ENCODE results near the gene TSC22D4.
"Not testable (repeated sequence)": the region's sequence is repeated elsewhere in the genome, so short reads cannot be mapped to it uniquely, and the experiment has no call there.

TSC22D4 gene

GRCh38 chr7:100500743-100501142 lies 21.7 kb upstream of the TSC22D4 start:
- not testable (repeated sequence) for H3K9me3 ChIP-seq (ENCODE audit: insufficient read depth, low read depth, low read length); H3K79me2 ChIP-seq (ENCODE audit: control insufficient read depth, insufficient read depth, low read length, poor library complexity); H3K4me2 ChIP-seq (ENCODE audit: low read length); H4K8ac ChIP-seq (ENCODE audit: low read depth, low read length); H3K4ac ChIP-seq (ENCODE audit: low read depth, low read length); H4K91ac ChIP-seq (ENCODE audit: low read depth, low read length); H3K18ac ChIP-seq (ENCODE audit: low read length); H2BK120ac ChIP-seq (ENCODE audit: insufficient read depth, low read length, poor library complexity); H2AFZ ChIP-seq (ENCODE audit: insufficient read depth, low read length, poor library complexity); H2BK5ac ChIP-seq (ENCODE audit: low read depth, low read length, poor library complexity); H3K79me1 ChIP-seq (ENCODE audit: low read length); H3K9ac ChIP-seq (ENCODE audit: low read length); H3K14ac ChIP-seq (ENCODE audit: low read length); H3K36me3 ChIP-seq (ENCODE audit: control insufficient read depth in 1 of 2, insufficient read depth in 2 of 2, low read length in 2 of 2); H3K23ac ChIP-seq (ENCODE audit: low read length); H3K27ac ChIP-seq (ENCODE audit: low read depth, low read length); H2AK5ac ChIP-seq (ENCODE audit: low read length); H2BK12ac ChIP-seq (ENCODE audit: low read length); H3K4me1 ChIP-seq (ENCODE audit: control insufficient read depth in 1 of 2, insufficient read depth in 2 of 2, low read length in 2 of 2); H3K4me3 ChIP-seq (ENCODE audit: low read depth, low read length); H4K12ac ChIP-seq (ENCODE audit: low read depth, low read length); DNase-seq; H3K27me3 ChIP-seq (ENCODE audit: insufficient read depth, low read length)
- WGBS (ENCODE audit: extremely low coverage, insufficient coverage, insufficient read length): no CpG with 5 or more reads among the region's 2 CpGs

GRCh38 chr7:100496509-100496908 lies 17.5 kb upstream of the TSC22D4 start:
- no peak overlapping the region for H3K27ac ChIP-seq (ENCODE audit: low read depth, low read length)
- peaks cover 1% of the 10 kb centered on the region for H3K9me3 ChIP-seq (ENCODE audit: insufficient read depth, low read depth, low read length)
- H3K4me2 ChIP-seq (ENCODE audit: low read length): no peak overlapping the region
- peaks cover 3% of the 10 kb centered on the region for H3K27me3 ChIP-seq (ENCODE audit: insufficient read depth, low read length)
- no CpG with 5 or more reads among the region's 6 CpGs for WGBS (ENCODE audit: extremely low coverage, insufficient coverage, insufficient read length)
- H2BK12ac ChIP-seq (ENCODE audit: low read length): no peak overlapping the region
- no peak overlapping the region for H2BK5ac ChIP-seq (ENCODE audit: low read depth, low read length, poor library complexity)
- H3K14ac ChIP-seq (ENCODE audit: low read length): no peak overlapping the region
- H4K91ac ChIP-seq (ENCODE audit: low read depth, low read length): no peak overlapping the region
- H3K4me1 ChIP-seq (ENCODE audit: control insufficient read depth in 1 of 2, insufficient read depth in 2 of 2, low read length in 2 of 2): peaks cover 0 to 3% of the 10 kb centered on the region in 2 experiments
- H3K79me2 ChIP-seq (ENCODE audit: control insufficient read depth, insufficient read depth, low read length, poor library complexity): no peaks in the 10 kb centered on the region
- no peak overlapping the region for H2BK120ac ChIP-seq (ENCODE audit: insufficient read depth, low read length, poor library complexity)
- no peak overlapping the region for H3K4ac ChIP-seq (ENCODE audit: low read depth, low read length)
- no peak overlapping the region for H4K12ac ChIP-seq (ENCODE audit: low read depth, low read length)
- no peak overlapping the region for H3K18ac ChIP-seq (ENCODE audit: low read length)
- H3K23ac ChIP-seq (ENCODE audit: low read length): no peak overlapping the region
- no peak overlapping the region for H3K4me3 ChIP-seq (ENCODE audit: low read depth, low read length)
- no peak overlapping the region for H4K8ac ChIP-seq (ENCODE audit: low read depth, low read length)
- H3K79me1 ChIP-seq (ENCODE audit: low read length): peaks cover 1% of the 10 kb centered on the region
- no peak overlapping the region for H2AFZ ChIP-seq (ENCODE audit: insufficient read depth, low read length, poor library complexity)
- no peak overlapping the region for H2AK5ac ChIP-seq (ENCODE audit: low read length)
- H3K9ac ChIP-seq (ENCODE audit: low read length): no peak overlapping the region
- DNase-seq: no peak
- H3K36me3 ChIP-seq (ENCODE audit: control insufficient read depth in 1 of 2, insufficient read depth in 2 of 2, low read length in 2 of 2): no peaks in the 10 kb centered on the region

- Histone ChIP-seq H3K79me2 (ENCODE audit: control insufficient read depth, insufficient read depth, low read length, poor library complexity) (no peaks in the 10 kb centered on the region), H4K12ac (ENCODE audit: low read depth, low read length) (no peak overlapping the region), H2AFZ (ENCODE audit: insufficient read depth, low read length, poor library complexity) (no peak overlapping the region), H3K27ac (ENCODE audit: low read depth, low read length) (no peak overlapping the region), H3K4me2 (ENCODE audit: low read length) (peak overlapping the region; percentile 62), H2BK120ac (ENCODE audit: insufficient read depth, low read length, poor library complexity) (no peak overlapping the region), H3K79me1 (ENCODE audit: low read length) (peaks cover 1% of the 10 kb centered on the region), H3K18ac (ENCODE audit: low read length) (no peak overlapping the region), H3K4ac (ENCODE audit: low read depth, low read length) (no peak overlapping the region), H4K8ac (ENCODE audit: low read depth, low read length) (no peak overlapping the region), H2BK5ac (ENCODE audit: low read depth, low read length, poor library complexity) (no peak overlapping the region), H3K27me3 (ENCODE audit: insufficient read depth, low read length) (peaks cover 3% of the 10 kb centered on the region), H3K9ac (ENCODE audit: low read length) (no peak overlapping the region), H3K4me3 (ENCODE audit: low read depth, low read length) (peak overlapping the region; percentile 47), H3K14ac (ENCODE audit: low read length) (no peak overlapping the region), H4K91ac (ENCODE audit: low read depth, low read length) (no peak overlapping the region), H3K36me3 (ENCODE audit: control insufficient read depth in 1 of 2, insufficient read depth in 2 of 2, low read length in 2 of 2) (no peaks in the 10 kb centered on the region), H3K23ac (ENCODE audit: low read length) (no peak overlapping the region), H3K9me3 (ENCODE audit: insufficient read depth, low read depth, low read length) (peaks cover 1% of the 10 kb centered on the region), H3K4me1 (ENCODE audit: control insufficient read depth in 1 of 2, insufficient read depth in 2 of 2, low read length in 2 of 2) (peaks cover 0 to 3% of the 10 kb centered on the region in 2 experiments), H2AK5ac (ENCODE audit: low read length) (no peak overlapping the region), H2BK12ac (ENCODE audit: low read length) (no peak overlapping the region)
- no CpG with 5 or more reads among the region's 56 CpGs for WGBS (ENCODE audit: extremely low coverage, insufficient coverage, insufficient read length)
- DNase-seq: peak in 1 of 2 donors; percentile 31
Measured at GRCh38 chr7:100493476-100494264, 14.7 kb upstream of the TSC22D4 start.

GRCh38 chr7:100492738-100493475 lies 13.9 kb upstream of the TSC22D4 start:
- H2BK5ac ChIP-seq (ENCODE audit: low read depth, low read length, poor library complexity): no peak overlapping the region
- no peak overlapping the region for H2AK5ac ChIP-seq (ENCODE audit: low read length)
- no peak overlapping the region for H2BK120ac ChIP-seq (ENCODE audit: insufficient read depth, low read length, poor library complexity)
- no peak overlapping the region for H4K8ac ChIP-seq (ENCODE audit: low read depth, low read length)
- H3K23ac ChIP-seq (ENCODE audit: low read length): no peak overlapping the region
- H3K27ac ChIP-seq (ENCODE audit: low read depth, low read length): no peak overlapping the region
- H3K4me1 ChIP-seq (ENCODE audit: control insufficient read depth in 1 of 2, insufficient read depth in 2 of 2, low read length in 2 of 2): peaks cover 0 to 3% of the 10 kb centered on the region in 2 experiments
- no peak overlapping the region for H4K91ac ChIP-seq (ENCODE audit: low read depth, low read length)
- peaks cover 1% of the 10 kb centered on the region for H3K79me1 ChIP-seq (ENCODE audit: low read length)
- no peak overlapping the region for H3K18ac ChIP-seq (ENCODE audit: low read length)
- no peaks in the 10 kb centered on the region for H3K79me2 ChIP-seq (ENCODE audit: control insufficient read depth, insufficient read depth, low read length, poor library complexity)
- H3K36me3 ChIP-seq (ENCODE audit: control insufficient read depth in 1 of 2, insufficient read depth in 2 of 2, low read length in 2 of 2): no peaks in the 10 kb centered on the region
- H2BK12ac ChIP-seq (ENCODE audit: low read length): no peak overlapping the region
- DNase-seq: no peak
- H3K27me3 ChIP-seq (ENCODE audit: insufficient read depth, low read length): peaks cover 3% of the 10 kb centered on the region
- H3K4me3 ChIP-seq (ENCODE audit: low read depth, low read length): no peak overlapping the region
- peak overlapping the region; percentile 62 for H3K4me2 ChIP-seq (ENCODE audit: low read length)
- H2AFZ ChIP-seq (ENCODE audit: insufficient read depth, low read length, poor library complexity): no peak overlapping the region
- WGBS (ENCODE audit: extremely low coverage, insufficient coverage, insufficient read length): no CpG with 5 or more reads among the region's 5 CpGs
- H3K9ac ChIP-seq (ENCODE audit: low read length): no peak overlapping the region
- H4K12ac ChIP-seq (ENCODE audit: low read depth, low read length): no peak overlapping the region
- H3K9me3 ChIP-seq (ENCODE audit: insufficient read depth, low read depth, low read length): peaks cover 1% of the 10 kb centered on the region
- H3K14ac ChIP-seq (ENCODE audit: low read length): no peak overlapping the region
- H3K4ac ChIP-seq (ENCODE audit: low read depth, low read length): no peak overlapping the region
